ENCODE measurements around the gene PRDM16. TPM values are rescaled to one million over a fixed set of nuclear protein-coding genes. Genes with fewer than 3 reads are reported as not detected.

PRDM16 gene
- total RNA-seq, 2 experiments from 2014 or later: not detected

DNA sequence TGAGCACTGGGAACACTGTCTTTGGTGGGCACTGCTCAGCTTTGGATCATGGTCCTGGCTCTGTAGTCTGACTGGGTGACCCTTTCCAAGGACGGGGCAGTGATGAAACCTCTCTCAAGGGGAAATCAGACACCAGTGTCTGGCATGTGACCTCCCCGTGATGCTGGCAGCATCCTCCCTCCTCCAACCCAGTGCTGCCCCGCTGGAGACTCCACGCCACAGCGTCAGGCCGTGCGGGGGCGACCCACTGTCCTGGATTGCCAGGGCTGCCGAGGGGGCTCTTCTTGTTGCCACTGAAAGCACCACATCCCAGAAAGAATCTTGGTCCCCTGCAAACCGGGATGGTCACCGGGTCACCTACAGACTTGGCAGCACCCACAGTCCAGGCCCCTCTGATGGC, 239.1 kb downstream of the PRDM16 start:
- Histone ChIP-seq H4K20me1 (ENCODE audit: insufficient read depth, low read length) (no peaks in the 10 kb centered on the region), H3K27ac (ENCODE audit: low read depth, low read length, poor library complexity, severe bottlenecking) (no peak overlapping the region), H2AFZ (ENCODE audit: low read length) (no peak overlapping the region), H3K79me2 (ENCODE audit: insufficient read depth, low read depth, low read length) (no peaks in the 10 kb centered on the region), H3K9me3 (ENCODE audit: low read length) (no peaks in the 10 kb centered on the region), H3K4me2 (ENCODE audit: low read length) (no peak overlapping the region), H3K9me2 (ENCODE audit: insufficient read depth, low read length) (no peaks in the 10 kb centered on the region), H3K4me1 (ENCODE audit: insufficient read depth, low read length, poor library complexity, severe bottlenecking) (no peaks in the 10 kb centered on the region), H3K4me3 (ENCODE audit: low read depth, low read length, poor library complexity, severe bottlenecking) (no peak overlapping the region), H3K36me3 (ENCODE audit: insufficient read depth, low read length) (no peaks in the 10 kb centered on the region)
- POLR2A ChIA-PET: no interaction called here
- TF ChIP-seq EZH2phosphoT487 (IDR thresholded peaks at IDR 0.05; ENCODE audit: borderline replicate concordance, low read depth, low read length) (no peak), CTCF (conservative IDR thresholded peaks at IDR 0.05; ENCODE audit: low read length) (no peak)
- no TSS peak for BruUV-seq (replicated peaks)
- intact Hi-C loops (cut with micrococcal nuclease; ENCODE audit: unreplicated experiment): no loop called here
- CTCF ChIA-PET (ENCODE audit: unreplicated experiment): no interaction called here
- DNase-seq (ENCODE audit: low spot score): no peak

GRCh38 chr1:3310718-3311400, 241.9 kb downstream of the PRDM16 start:
- no peak for TF ChIP-seq CTCF (conservative IDR thresholded peaks at IDR 0.05; ENCODE audit: low read length)
- no peak for TF ChIP-seq EZH2phosphoT487 (IDR thresholded peaks at IDR 0.05; ENCODE audit: borderline replicate concordance, low read depth, low read length)
- CTCF ChIA-PET (ENCODE audit: unreplicated experiment): no interaction called here
- no TSS peak for BruUV-seq (replicated peaks)

GRCh38 chr1:3311711-3312110, 242.7 kb downstream of the PRDM16 start:
- Histone ChIP-seq H3K27ac (ENCODE audit: low read depth, low read length, poor library complexity, severe bottlenecking) (no peak overlapping the region), H3K4me1 (ENCODE audit: insufficient read depth, low read length, poor library complexity, severe bottlenecking) (peaks cover 3% of the 10 kb centered on the region), H3K4me3 (ENCODE audit: low read depth, low read length, poor library complexity, severe bottlenecking) (no peak overlapping the region), H3K9me3 (ENCODE audit: low read length) (no peaks in the 10 kb centered on the region), H4K20me1 (ENCODE audit: insufficient read depth, low read length) (no peaks in the 10 kb centered on the region), H3K9me2 (ENCODE audit: insufficient read depth, low read length) (no peaks in the 10 kb centered on the region), H3K4me2 (ENCODE audit: low read length) (no peak overlapping the region), H3K79me2 (ENCODE audit: insufficient read depth, low read depth, low read length) (no peaks in the 10 kb centered on the region), H2AFZ (ENCODE audit: low read length) (no peak overlapping the region), H3K36me3 (ENCODE audit: insufficient read depth, low read length) (no peaks in the 10 kb centered on the region)
- CTCF ChIA-PET (ENCODE audit: unreplicated experiment): no interaction called here
- intact Hi-C loops (cut with micrococcal nuclease; ENCODE audit: unreplicated experiment): no loop called here
- TF ChIP-seq CTCF (conservative IDR thresholded peaks at IDR 0.05; ENCODE audit: low read length) (no peak), EZH2phosphoT487 (IDR thresholded peaks at IDR 0.05; ENCODE audit: borderline replicate concordance, low read depth, low read length) (no peak)
- BruUV-seq (replicated peaks): no TSS peak
- POLR2A ChIA-PET: no interaction called here
- no peak for DNase-seq (ENCODE audit: low spot score)

More at GRCh38 chr1:3310718-3311400, 241.9 kb downstream of the PRDM16 start:
- H3K9me2 ChIP-seq (ENCODE audit: insufficient read depth, low read length): no peaks in the 10 kb centered on the region
- DNase-seq (ENCODE audit: low spot score): no peak
- H2AFZ ChIP-seq (ENCODE audit: low read length): no peak overlapping the region
- no peaks in the 10 kb centered on the region for H3K36me3 ChIP-seq (ENCODE audit: insufficient read depth, low read length)
- H3K27ac ChIP-seq (ENCODE audit: low read depth, low read length, poor library complexity, severe bottlenecking): no peak overlapping the region
- no peaks in the 10 kb centered on the region for H3K4me1 ChIP-seq (ENCODE audit: insufficient read depth, low read length, poor library complexity, severe bottlenecking)
- H4K20me1 ChIP-seq (ENCODE audit: insufficient read depth, low read length): no peaks in the 10 kb centered on the region
- H3K9me3 ChIP-seq (ENCODE audit: low read length): no peaks in the 10 kb centered on the region
- POLR2A ChIA-PET: no interaction called here
- no peaks in the 10 kb centered on the region for H3K79me2 ChIP-seq (ENCODE audit: insufficient read depth, low read depth, low read length)
- no peak overlapping the region for H3K4me3 ChIP-seq (ENCODE audit: low read depth, low read length, poor library complexity, severe bottlenecking)
- H3K4me2 ChIP-seq (ENCODE audit: low read length): no peak overlapping the region
- intact Hi-C loops (cut with micrococcal nuclease; ENCODE audit: unreplicated experiment): no loop called here
